ENCODE results near the gene CPPED1.

Gene CPPED1

DNA sequence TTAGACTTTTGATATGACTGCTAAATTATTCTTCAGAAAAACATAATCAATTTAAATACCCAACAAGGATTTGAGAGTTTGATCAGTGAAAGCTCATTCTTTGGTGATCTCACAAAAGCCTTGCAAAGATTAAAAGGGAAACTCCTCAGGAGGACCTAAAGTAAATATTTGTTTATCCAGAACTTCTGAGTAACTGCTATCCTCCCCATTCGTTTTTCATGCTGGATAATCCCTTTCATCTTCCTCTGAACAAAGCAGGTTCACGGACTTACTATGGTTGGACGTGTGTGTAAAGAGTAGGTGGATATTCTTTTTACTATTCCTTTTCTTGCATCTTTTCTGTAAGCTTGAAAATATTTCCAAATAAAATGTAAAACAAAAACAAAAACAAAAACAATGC, 124.7 kb downstream of the CPPED1 start:
- no peak for FAIRE-seq

DNA sequence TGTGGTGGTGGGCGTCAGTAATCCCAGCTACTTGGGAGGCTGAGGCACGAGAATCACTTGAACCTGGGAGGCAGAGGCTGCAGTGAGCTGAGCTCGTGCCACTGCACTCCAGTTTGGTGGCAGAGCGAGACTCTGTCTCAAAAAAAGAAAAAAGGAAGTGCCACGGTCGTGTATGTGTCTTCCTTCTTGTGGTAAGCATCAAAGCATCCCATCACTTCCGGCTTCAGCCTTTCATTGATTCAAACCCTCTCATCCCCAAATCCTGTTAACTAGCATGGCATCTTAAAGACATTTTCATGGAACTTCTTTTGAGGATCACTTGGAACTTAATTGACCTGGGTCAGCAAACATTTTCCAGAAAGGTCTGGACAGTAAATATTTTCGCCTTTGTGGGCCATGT, 126.2 kb downstream of the CPPED1 start:
- FAIRE-seq = no peak

DNA sequence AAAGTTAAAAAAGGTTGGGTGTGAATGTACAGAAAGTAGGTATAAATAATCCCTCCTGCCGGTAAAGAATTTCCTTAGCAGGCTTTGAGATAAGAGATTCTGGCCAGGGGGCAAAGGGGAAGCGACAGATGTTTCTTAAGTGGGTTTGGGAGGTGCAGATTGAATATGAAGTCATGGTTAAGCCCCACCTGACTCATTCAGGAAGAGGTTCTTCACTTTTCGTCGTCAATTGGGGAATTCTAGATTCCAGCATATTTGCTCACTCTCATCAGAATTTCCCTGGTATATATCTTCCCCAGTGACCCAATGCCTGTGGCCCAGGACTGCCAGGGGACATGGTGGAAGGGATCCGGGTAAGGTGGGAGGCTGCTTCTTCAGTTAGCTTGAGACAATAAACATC, 127.8 kb downstream of the CPPED1 start:
- FAIRE-seq = no peak

DNA sequence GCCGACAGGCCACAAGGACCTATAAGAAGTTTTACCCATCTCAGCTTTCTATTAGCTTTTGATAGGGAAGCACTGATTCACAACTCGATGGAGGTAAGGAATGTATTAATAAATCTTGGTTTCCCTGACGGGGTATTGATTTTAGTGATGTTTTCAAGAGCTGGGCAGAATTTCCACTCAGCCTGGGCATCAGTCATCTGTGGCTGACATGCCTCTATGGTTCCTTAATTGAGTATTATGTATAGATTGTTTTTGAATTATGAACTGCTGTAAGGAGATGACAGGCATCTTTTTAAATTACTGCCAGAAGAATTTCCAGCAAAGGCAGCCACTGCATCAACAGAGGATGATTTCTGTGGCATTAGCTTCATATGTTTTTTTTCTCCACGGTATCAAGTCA, 128.6 kb downstream of the CPPED1 start:
- no peak for FAIRE-seq

DNA sequence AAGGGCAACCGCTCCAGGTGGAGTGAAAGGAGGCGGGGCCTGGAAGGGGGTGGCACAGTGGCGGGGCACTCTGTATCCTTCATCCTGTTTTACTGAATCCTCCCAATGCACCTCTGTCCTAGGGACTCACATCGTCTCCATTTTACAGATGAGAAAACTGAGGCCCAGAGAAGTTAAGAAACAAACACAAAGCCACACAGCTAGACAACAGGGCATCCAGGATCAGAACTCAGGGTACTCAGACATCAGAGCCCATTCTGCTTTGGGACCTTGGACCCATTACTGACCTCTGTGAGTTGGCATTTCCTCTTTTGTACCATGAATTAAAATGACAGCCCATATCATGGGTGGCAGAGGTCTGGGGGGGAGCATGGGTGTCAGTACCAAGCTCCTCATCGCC, 129.2 kb downstream of the CPPED1 start:
- no peak for FAIRE-seq

DNA sequence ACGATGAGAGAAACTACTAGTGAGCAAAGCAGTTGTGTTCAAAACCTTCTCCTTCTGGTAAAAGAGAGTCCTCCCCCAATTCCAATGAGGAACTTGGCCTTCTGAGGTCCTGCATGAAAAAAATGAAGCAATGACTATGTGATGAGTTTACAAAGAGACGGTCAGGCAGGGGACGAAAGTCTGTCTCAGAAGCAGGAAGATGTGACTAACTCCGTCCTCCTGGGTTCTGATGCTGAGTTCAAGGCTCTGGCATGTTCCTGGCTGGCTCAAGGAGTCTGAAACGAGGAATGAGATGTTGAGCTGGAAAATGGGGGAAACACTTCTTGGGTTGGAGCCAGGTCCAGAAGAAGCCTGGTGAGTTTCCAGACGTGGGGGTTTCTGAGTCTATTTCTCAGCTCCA, 129.6 kb downstream of the CPPED1 start:
- FAIRE-seq = no peak

DNA sequence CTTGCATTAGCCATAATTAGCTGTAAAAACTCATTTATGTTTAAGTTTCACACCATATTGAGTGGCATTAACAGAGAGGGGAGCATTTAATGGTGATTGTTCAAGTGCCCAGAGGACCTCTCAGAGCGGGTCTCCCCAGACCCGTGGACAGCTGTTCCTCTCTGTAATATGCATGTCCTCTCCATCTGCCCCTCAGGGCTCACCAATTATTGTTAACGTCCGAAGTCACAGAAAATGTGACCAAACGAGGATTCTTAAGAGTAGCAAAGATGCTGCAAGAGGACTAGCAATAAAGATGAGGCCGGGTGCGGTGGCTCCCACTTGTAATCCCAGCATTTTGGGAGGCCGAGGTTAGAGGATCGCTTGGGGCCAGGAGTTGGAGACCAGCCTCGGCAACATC, 130.2 kb downstream of the CPPED1 start:
- no peak for FAIRE-seq

DNA sequence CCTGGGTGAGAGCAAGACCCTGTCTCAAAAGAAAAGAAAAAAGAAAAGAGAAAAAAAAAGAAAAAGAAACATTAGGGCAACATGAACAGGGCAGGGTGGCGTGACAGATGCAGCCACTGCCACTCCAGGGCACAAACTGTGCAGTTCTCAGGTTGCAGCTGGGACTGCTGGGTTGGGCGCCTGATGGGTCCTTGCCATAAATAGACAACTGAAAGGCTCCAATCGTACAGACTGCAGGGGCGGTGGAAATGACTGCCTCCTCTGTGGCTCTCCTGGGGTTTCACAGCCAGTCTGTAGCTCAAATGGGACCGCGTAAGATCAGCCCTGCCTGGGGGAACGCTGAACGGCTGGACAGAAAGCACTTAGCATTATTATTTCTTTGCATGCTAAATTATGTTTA, 130.7 kb downstream of the CPPED1 start:
- FAIRE-seq = no peak

DNA sequence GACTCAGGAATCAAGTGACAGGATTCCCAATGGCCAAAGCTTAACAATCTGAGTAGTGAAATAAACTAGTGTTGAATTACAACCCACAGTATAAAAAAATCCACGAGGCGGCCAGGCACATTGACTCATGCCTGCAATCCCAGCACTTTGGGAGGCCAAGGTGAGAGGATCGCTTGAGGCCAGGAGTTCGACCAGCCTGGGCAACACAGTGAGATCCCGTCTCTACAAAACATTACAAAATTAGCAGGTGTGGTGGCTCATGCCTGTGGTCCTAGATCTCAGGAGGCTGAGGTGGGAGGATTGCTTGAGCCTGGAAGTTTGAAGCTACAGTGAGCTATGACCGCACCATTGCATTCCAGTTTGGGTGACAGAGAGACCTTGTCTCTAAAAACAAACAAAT, 133.8 kb downstream of the CPPED1 start:
- FAIRE-seq = no peak

DNA sequence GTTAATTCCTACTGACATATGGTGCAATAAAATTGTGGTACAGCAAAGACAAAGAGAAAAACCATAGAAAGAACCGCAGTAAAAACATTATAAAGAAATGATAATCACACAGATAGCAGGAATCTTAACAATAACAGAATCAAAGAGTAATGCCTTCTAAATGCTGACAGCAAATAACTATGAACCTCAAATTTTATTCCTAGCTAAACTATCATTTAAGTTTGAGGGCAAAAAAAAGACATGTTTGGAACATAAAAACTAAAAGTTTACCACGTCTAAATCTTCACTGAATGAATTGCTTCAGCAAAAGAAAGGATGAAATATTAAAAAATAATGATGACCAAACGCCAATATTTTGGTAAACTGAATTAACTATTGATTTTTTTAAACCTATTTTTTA, 135.8 kb downstream of the CPPED1 start:
- peak; percentile 16 for FAIRE-seq

DNA sequence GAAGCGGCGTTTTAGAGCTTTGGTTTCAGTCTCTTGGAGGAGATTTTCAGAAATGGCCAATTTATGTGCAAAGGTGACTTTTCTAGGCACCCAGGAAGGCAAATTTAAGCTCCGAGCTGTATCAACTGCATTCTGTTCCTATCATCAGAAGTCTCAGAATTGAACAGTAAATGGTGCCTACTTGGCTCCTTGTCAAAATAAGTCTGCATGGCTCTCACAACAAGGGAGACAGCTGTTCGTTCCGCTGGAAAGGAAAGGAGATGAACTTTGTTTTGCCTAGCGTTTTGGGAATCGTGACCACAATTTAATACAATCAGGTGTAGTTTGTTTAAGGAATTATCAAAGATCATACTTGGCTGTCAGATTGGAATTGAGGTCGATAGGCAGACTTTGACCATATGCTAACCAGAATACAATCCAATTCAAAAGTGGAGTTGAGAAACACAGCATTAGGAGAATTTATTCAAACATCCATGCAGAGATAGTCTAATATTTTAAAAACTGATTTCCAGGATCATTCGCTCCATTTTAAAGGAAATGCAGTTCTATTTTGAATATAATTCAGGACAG, 139.4 kb downstream of the CPPED1 start:
- FAIRE-seq = no peak

DNA sequence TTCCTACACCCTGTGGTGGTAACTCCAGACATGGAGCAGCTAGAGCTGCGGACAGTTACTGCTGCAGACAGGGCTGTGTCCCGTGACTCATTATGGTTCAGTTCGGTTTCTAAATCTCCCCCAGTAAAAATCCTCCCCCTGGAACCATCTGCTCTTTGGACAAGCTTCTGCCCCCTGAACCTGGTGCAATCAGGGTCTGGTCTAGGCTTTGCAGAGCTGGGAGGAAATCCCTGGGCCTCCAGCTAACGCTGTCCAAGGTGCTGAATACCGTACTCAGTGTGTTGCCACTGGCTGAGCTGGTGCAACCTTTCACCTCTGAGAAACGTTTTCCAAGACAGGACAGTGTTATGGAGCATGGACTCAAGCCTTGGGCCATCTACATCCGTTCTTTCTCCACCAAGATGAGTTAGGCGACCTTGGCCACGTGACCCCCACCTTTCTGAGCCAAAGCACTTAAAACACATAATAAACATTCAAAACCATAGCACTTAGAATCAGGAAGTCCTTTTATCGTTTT, 142.0 kb downstream of the CPPED1 start:
- FAIRE-seq = no peak

DNA sequence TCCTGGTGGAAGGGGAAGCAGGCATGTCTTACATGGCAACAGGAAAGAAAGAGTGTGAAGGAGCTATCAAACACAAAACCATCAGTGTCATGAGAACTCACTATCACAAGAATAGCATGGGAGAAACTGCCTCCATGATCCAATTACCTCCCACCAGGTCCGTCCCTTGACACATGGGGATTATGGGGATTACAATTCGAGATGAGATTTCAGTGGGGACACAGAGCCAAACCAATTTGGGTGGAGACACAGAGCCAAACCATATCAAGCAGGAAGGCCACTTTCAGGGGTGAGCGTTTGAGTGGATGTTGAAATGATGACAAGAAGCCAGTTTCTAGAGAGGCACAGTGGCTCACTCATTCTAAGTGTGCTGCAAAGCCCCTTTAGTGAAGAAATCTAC, 143.8 kb downstream of the CPPED1 start:
- FAIRE-seq = no peak

DNA sequence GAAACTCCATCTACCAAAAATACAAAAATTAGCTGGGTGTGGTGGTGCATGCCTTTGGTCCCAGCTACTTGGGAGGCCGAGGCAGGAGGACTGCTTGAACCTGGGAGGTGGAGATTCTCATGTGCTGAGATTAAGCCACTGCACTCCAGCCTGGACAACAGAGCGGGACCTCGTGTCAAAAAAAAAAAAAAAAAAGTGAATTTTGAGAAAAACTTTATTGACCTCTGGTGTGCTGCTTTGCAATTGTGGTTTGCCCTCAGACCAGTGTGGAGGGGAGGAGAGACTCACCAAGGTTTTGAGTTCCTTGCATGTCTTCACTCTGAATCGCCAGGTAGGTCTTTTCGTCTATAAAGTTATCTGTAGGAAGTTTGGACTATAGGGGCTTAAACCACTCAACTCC, 145.2 kb downstream of the CPPED1 start:
- FAIRE-seq = no peak

DNA sequence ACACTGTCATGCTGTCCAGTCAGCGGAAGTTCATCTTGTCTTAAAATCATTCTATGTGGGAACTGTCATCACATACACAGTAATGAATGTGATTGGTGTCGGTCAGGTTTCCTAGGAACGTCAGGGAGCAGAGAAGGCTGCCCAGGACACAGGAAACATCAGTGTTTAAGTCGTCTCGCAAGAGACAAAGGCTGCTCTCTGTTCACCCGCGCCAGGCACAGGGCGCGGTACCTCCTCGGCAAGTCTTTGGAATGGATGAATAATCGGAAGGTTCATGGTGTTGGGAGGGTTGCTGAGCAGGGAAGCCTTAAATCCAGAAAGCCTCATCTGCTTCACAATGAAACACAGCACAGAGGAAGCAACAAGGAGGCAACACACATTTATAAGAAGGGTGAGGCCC, 148.2 kb downstream of the CPPED1 start:
- FAIRE-seq = no peak

DNA sequence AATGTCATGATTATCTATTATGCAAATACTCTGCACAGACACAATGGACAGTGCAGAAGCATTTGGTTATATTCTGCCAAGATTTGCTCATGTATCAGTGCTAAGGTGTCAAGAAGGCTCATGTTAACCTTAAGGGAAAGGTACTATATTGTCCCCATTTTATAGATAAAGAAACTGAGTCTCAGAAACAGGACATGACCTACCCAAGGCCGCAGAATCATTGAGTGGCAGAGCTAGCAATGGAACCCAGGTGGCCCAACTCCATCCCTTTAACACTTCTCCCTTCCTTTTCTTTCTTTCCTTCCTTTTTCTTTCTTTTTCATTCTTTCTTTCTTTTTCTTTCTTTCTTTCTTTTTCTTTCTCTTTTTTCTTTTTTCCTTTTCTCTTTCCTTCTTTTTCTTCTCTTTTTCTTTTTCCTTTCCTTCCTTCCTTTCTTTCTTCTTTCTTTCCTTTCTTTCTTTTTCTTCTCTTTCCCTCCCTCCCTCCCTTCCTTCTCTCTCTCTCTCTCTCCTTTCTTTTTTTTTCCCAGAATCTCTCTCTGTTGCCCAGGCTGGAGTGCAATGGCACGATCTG, 149.8 kb downstream of the CPPED1 start:
- no peak for FAIRE-seq

DNA sequence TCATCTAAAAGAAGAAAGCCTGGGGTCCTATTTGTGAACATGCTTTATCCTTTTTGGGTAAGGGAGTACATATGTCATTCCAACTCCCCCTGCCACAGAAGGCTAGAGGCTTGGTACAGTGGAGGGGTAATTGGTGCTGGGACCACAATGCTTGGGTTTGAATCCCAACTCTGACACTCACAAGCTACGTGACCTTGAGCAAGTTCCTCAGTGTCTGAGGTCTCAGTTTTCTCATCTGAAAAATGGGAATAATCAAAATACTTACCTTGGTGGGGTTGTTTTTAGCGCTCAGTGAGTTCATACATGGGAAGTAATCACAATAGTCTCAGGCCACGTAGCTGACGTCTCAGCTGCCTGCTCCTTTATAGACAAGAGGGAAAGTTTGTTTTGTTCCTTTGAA, 150.8 kb downstream of the CPPED1 start:
- FAIRE-seq = no peak

DNA sequence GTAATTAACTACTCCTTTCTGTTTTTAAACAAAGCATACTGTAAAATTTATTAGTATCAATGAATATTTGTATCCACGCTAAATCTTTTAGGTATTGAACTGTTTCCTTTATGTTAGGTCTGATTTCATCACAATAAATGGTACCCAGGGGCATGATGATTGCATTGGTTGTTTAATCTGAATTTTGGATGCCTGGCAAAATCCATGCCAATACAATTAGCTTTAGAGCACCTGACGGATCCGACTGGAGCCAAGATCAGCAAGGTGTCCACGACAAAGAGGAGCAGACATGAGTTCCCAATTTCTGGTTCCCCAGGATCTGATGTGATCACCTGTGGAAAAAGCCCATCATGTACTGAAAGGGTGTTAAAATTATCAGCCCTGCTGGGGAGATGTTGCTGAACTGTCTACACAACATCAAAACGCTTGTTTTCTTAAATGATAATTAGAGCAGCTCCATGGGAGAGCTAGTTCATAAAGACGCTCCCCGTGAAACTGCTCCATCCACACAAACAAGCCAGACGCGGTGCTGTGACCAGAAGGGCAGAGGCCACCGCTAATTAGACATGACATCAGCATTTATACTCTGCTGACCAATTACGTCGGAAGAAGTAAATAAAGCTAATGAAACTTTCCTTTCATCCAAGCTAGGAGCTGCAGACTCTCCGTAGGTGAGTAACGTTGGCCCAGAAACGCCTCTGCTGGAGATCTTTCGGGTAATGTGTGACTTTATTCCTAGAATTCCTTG, 151.7 kb downstream of the CPPED1 start:
- no peak for FAIRE-seq

DNA sequence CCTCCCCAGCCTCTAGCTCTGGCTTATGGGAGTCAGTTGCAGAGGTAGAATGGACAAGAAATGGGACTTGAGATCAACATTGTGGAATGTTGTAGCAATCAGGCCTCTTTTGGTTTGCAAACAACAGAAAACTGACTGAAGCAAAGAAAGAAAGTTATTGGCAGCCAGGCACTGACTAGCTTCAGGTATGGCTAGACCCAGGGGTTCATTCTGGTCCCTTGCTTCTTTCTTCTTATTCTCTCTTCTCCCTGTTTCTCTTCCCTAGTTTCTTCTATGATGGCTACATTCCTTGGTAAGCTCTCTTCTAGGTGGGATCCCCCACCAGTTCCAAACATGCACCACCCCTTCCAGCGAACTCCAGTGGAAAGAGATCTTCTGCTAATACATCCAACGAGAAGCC, 154.3 kb downstream of the CPPED1 start:
- no peak for FAIRE-seq

DNA sequence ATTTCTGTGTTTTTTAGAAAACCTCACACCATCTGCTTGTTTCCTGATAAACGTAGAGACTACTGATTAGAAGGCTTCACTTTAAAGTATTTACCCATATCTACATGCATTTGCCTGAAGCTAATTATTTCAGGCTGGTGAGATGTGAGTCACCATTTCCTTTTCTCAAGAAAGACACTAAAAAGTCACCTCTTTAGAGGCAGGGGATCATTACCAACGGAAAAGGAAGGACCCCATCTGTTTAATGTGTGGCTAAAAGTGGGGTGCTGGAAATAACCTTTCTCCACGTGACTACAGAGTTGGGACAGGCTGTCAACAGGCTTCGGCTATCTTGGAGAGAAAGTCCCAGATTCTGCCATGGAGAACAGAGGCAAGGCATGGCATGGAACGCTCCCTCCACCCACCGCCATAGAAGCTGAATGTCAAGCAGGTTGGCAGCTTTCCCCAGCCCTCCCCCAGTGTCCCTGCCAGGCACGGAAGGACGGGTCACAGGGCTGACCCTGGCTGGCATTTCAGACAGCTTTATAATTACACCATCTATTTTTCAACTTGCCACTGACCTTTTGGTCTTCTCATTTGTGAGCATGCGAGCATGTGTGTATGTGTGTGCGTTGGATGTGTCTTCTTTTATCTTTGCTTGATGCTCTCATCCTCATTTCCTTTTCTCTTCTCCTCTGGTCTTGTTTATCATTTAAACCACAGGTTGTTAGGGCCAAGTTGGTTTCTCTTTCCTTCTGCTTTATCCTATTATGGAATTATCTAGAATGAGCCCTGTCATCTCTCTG, 157.0 kb downstream of the CPPED1 start:
- no peak for FAIRE-seq

DNA sequence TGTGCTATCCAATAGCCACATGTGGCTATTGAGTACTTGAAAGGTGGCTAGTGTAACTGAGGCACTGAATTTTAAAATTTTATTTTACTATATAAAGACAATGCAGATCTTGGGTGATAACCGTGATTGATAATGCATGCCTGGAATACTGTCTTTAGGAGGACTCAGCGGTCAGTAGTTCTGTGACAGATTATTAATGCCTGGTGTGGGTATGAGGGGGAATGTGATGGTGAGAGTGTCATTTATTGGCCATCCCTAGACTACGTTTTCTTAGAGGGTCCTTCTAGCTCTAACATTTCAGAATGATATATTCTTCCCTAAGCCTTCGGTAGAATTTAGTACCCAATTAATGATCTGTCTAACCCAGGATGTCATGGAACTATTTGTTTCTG, 157.6 kb downstream of the CPPED1 start:
- no peak for FAIRE-seq

DNA sequence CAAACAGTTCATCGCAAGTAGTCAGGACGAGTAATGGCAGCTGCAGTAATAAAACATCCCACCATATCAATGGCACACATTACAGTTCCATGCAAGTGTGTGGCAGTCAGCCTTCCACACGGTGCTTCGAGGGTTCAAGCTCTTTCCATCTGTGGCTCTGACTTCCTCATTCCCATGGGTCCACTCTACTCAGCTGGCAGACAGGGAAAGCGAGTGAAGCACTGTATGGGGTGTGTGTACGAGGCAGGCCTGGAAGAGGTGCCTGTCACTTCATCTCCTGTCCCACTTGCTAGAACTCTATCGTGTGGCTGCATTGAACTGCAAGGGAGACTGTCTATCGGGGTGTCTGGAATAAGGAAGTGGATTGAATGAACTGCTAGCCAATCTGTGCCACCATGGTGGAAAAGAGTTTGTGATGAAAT, 160.6 kb downstream of the CPPED1 start:
- FAIRE-seq = no peak

DNA sequence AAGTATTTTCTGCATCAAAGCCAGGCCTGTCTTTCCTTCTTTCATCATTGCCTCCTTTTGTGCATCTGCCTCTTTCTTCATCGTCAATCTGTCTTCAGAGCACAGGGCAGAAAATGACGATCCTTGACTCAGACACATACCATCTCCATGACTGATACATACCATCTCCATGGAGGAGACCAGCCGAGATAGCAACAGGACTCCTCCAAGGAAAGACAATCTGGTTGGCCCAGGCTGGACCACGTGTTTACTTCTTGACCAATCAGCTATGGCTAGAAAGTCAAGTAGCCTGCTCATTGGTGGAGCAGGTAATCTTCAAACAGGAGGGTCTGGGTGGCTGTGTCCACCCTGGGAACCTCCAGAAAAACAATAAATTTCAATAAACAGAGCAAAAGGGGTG, 164.6 kb downstream of the CPPED1 start:
- FAIRE-seq = no peak

DNA sequence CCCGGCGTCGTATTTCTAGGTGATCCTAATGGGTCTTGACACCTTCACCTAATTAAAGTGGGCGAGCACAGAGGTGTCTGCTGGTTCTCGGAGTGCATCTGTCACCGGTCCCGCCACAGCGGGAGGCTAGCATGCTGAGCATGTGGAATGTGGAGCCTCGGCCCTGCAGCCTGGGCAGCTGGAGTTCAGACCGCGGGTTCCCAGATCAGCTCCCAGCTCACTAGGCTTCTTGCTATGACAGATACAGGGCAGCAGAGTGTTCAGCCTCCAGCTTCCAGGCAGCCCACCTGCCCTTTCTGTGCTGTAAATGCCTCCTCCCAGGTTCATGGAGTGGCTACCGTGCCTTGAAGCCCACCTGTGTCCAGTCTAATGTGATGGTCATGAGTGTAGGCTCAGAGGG, 166.7 kb downstream of the CPPED1 start:
- FAIRE-seq = no peak
